Measurements from ENCODE around the gene KCNH4.

The KCNH4 gene

GRCh38 chr17:42117397-42118125, 63.4 kb downstream of the KCNH4 start:
- TF ChIP-seq ZFX (IDR thresholded peaks at IDR 0.05) (no peak), CTCF (conservative IDR thresholded peaks at IDR 0.05) (no peak)
- no peak overlapping the region for H3K27ac ChIP-seq

GRCh38 chr17:42116705-42117396, 64.1 kb downstream of the KCNH4 start:
- H3K27ac ChIP-seq, result no peak overlapping the region
- TF ChIP-seq ZFX (IDR thresholded peaks at IDR 0.05), result no peak
- peak; percentile 89 for TF ChIP-seq CTCF (conservative IDR thresholded peaks at IDR 0.05)

DNA sequence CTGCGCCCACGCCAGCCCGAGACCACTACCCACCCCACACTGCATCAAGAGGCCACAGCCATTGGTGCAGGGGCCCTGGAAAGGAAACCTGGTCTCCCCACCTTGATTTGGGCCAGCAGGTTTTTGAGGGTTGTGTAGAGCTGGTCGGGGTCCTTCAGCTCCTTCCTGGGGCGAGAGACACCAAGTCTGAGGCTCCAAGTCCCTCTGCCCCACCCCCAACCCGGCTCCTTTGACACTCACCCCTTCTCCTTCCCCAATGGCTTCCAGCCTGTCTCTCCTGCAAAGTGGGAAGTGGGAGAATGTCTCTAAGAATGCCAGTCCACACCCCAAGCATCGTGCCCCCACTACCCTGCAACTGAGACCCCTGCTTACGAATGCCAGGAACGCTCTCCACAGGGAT, 66.8 kb downstream of the KCNH4 start:
- H3K27ac ChIP-seq, result no peak overlapping the region
- TF ChIP-seq ZFX (IDR thresholded peaks at IDR 0.05) (no peak), CTCF (conservative IDR thresholded peaks at IDR 0.05) (no peak)

- peak overlapping the region; percentile 48 for H3K27ac ChIP-seq
These were observed 67.5 kb downstream of the KCNH4 start for GRCh38 chr17:42113293-42114069.

DNA sequence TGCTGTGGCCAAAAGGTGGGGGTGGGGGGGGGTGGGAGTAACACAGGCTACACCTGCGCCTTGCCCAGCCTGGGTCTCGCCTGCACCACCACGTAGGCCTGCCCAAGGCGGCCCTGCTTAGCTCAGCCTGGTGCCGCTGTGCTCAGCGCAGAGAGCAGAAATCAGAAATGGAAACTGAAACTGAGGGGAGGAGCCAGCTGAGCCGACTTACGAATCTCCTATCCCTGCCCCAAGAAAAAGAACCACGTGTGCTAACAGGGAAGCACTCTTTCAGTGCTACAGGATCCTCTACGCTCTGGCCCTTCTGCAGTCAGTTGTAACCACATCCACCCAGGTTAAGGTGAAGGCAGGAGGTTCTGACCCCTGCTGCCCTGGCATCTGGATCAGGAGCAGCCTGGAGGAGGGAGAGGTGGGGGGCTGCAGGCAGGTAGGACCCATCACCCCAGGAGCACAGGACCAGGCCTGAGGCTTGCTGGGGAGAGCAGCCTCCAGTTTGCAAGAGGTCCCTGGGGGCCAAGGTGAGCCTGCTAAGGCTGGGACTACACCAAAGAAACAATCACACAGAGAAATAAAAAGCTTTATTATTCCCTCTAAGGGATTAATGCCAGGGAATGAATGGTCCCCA, 68.3 kb downstream of the KCNH4 start, which contains the start of gene DHX58:
Gene DHX58, minus strand, starts transcription at position 163 of the 625 bp plus-strand sequence. CDS start 822 bp downstream, outside the sequence.
- TF ChIP-seq ZFX (IDR thresholded peaks at IDR 0.05) (no peak), CTCF (conservative IDR thresholded peaks at IDR 0.05) (no peak)
- H3K27ac ChIP-seq, result peak within 1 kb of the TSS; percentile 48

More at GRCh38 chr17:42113293-42114069, 67.5 kb downstream of the KCNH4 start:
- no peak for TF ChIP-seq ZFX (IDR thresholded peaks at IDR 0.05)
- TF ChIP-seq CTCF (conservative IDR thresholded peaks at IDR 0.05), result no peak

DNA sequence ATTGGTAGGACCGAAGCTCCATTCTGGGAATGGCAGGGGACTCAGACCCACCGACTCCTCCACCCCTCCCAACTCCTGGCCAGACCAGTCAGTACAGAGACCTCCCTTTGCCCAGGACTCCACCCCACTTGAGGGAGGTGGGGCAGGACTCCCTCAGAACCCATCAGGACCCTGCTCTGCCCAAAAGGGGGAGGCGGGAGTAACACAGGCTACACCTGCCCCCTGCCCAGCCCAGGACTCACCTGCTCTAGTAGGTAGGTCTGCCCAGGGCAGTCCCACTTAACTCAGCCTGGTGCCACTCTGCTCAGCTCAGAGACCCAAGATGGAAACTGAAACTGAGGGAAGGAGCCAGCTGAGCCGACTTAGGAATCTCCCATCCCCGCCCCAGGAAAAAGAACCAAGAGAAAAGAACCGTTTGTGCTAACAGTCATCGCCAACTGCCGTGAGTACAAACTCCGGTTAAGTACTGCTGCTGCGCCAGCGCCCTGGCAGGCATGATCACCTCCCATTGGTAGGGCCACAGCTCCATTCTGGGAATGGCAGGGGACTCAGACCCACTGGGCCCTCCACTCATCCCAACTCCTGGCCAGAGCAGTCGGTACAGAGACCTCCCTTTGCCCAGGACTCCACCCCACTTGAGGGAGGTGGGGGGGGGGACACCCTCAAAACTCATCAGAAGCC, 68.9 kb downstream of the KCNH4 start:
- TF ChIP-seq ZFX (IDR thresholded peaks at IDR 0.05), result no peak
- no peak for TF ChIP-seq CTCF (conservative IDR thresholded peaks at IDR 0.05)
- H3K27ac ChIP-seq, result peak overlapping the region; percentile 48

Data from C4-2B (cell line).